ENCODE results near the gene FZD2.

FZD2 gene

DNA sequence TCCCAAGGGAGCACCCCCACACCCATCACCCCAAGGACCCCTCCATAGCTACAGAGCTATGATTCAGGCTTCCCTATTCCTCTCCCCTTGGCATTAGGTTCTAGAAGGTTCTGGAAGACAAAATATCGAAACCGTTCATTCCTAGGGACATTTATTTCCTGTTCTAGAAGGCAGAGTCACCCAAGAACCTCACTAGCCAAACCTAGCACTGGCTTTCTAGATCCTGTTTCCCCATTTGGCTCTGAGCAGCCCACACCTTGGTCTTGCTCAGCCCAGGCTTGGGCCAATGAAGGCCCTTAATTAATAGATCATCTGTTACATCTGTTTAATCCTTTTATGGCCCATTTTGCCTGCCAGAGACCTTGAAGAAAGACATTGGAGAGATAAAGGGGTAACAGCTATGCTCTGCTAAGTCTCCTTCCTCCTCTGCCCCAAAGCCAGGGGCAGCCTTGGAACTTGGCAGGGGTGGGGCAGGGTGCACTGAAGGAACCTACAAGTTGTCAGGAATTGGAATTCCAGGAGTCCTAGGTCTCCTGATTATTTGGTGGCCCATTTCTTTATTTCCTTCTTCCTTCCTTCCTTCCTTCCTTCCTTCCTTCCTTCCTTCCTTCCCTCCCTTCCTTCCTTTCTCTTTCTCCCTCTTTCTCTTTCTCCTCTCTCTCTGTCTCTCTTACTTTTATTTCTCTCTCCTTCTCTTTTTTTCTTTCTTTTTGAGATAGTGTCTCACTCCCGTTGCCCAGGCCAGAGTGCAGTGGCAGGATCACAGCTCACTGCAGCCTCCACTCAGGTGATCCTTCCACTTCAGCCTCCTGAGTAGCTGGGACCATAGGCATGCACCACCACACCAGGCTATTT lies 8.7 kb upstream of the FZD2 start:
- H3K27ac ChIP-seq: no peak overlapping the region
- TF ChIP-seq ZFX (IDR thresholded peaks at IDR 0.05; ENCODE audit: borderline replicate concordance): no peak
- TF ChIP-seq, protein P1, sequence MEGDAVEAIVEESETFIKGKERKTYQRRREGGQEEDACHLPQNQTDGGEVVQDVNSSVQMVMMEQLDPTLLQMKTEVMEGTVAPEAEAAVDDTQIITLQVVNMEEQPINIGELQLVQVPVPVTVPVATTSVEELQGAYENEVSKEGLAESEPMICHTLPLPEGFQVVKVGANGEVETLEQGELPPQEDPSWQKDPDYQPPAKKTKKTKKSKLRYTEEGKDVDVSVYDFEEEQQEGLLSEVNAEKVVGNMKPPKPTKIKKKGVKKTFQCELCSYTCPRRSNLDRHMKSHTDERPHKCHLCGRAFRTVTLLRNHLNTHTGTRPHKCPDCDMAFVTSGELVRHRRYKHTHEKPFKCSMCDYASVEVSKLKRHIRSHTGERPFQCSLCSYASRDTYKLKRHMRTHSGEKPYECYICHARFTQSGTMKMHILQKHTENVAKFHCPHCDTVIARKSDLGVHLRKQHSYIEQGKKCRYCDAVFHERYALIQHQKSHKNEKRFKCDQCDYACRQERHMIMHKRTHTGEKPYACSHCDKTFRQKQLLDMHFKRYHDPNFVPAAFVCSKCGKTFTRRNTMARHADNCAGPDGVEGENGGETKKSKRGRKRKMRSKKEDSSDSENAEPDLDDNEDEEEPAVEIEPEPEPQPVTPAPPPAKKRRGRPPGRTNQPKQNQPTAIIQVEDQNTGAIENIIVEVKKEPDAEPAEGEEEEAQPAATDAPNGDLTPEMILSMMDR (IDR thresholded peaks at IDR 0.05): no peak

DNA sequence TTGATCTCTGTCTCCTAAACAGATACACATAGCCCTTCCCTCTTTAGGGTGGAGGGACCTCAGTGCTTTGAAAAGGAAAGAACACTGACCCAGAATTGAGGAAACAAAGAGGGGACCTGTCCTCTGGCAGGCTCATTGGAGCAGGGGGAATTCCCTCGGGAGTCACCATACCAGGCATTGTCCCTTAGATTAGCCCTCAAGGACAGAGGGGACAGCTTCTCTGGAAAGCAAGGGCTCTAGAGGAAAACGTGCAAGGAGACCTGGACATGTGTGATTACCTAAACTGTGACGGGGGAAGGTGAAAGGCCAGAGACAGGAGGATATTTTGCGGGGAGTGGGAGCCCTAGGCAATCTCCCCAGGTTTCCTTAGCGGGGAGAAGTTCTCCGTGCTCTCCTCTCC lies 7.6 kb upstream of the FZD2 start:
- TF ChIP-seq, protein P1 (IDR thresholded peaks at IDR 0.05): no peak
- TF ChIP-seq ZFX (IDR thresholded peaks at IDR 0.05; ENCODE audit: borderline replicate concordance): no peak
- no peak overlapping the region for H3K27ac ChIP-seq

DNA sequence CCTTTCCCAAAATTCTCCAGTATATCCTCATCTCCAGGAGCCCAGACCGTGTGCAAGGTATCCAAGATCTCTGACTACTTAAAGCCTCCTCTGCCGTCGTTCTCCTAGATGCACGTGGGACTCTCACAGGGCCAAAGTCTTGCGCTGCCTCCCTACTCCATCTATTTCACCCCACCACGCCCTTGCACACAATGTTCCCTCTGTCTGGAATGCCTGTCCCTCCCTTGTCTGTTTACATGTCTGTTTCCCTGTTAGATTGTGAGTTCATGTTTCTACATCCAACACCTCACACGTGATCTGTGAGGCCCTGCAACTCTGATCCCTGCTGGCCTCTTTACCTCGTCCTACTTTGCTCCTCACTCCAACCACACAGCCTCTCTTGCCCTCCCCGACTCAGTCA lies 4.9 kb upstream of the FZD2 start:
- no peak overlapping the region for H3K27ac ChIP-seq
- TF ChIP-seq ZFX (IDR thresholded peaks at IDR 0.05; ENCODE audit: borderline replicate concordance): no peak
- TF ChIP-seq, protein P1 (IDR thresholded peaks at IDR 0.05): no peak

DNA sequence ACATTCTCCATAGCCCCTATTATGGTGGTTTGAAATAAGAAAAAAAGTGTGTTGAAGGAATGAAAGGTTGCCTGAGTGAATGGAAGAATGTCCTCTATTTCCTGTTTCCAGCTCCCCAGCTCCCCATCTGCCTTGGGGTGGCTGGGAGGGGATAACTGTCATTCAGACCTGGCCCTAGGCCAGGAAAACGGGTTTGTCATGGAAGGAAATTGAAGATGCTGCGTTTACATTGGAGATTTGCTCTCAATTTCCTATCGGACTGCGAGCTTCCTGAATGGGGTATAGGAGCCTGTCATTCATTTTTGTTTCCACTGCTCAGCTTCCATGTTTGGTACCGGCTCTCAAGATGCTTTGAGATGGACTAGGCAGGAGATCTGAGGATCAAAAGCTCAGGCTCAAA lies 2.2 kb upstream of the FZD2 start:
- H3K27ac ChIP-seq: no peak overlapping the region
- TF ChIP-seq, protein P1 (IDR thresholded peaks at IDR 0.05): no peak
- no peak for TF ChIP-seq ZFX (IDR thresholded peaks at IDR 0.05; ENCODE audit: borderline replicate concordance)

DNA sequence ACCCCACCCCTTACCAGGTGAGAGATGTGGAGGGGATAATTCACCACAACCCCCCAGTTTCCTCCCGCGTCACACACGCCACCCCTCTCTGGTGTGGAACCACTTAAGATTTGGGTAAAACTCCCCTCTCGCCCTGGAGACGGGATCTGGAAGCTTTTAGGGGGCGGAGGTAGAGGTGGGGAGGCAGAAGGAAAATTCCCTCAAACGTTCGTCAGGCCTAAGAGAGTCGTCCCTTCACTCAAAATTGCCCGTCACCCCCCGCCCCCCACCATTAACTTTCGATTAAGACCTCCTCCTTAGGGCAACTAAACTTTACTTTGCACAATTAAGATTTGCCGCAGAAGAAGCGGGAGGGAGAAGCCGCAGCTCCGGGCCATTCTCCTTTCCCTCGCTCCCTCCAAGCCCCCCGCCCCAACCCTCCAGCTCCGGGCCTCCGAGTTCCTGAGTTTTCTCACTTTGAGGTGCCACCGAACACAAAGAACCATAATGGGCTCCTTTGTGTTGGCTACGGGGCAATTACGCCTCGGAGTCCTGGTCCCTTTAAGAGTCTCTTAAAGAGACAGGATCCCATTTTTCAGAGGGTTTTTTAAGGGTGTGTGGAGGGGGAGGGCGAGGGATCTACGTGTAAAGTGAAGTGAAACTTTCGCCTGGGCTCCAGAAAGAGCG lies 985 bp upstream of the FZD2 start:
- H3K27ac ChIP-seq: no peak overlapping the region
- TF ChIP-seq ZFX (IDR thresholded peaks at IDR 0.05; ENCODE audit: borderline replicate concordance): no peak
- TF ChIP-seq, protein P1 (IDR thresholded peaks at IDR 0.05): no peak

DNA sequence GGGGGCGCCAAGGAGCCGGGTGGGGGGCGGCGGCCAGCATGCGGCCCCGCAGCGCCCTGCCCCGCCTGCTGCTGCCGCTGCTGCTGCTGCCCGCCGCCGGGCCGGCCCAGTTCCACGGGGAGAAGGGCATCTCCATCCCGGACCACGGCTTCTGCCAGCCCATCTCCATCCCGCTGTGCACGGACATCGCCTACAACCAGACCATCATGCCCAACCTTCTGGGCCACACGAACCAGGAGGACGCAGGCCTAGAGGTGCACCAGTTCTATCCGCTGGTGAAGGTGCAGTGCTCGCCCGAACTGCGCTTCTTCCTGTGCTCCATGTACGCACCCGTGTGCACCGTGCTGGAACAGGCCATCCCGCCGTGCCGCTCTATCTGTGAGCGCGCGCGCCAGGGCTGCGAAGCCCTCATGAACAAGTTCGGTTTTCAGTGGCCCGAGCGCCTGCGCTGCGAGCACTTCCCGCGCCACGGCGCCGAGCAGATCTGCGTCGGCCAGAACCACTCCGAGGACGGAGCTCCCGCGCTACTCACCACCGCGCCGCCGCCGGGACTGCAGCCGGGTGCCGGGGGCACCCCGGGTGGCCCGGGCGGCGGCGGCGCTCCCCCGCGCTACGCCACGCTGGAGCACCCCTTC lies 484 bp downstream of the FZD2 start:
- TF ChIP-seq, protein P1 (IDR thresholded peaks at IDR 0.05): no peak
- H3K27ac ChIP-seq: no peak overlapping the region

DNA sequence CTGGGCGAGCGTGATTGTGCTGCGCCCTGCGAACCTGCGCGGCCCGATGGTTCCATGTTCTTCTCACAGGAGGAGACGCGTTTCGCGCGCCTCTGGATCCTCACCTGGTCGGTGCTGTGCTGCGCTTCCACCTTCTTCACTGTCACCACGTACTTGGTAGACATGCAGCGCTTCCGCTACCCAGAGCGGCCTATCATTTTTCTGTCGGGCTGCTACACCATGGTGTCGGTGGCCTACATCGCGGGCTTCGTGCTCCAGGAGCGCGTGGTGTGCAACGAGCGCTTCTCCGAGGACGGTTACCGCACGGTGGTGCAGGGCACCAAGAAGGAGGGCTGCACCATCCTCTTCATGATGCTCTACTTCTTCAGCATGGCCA lies 1.0 kb downstream of the FZD2 start:
- H3K27ac ChIP-seq: no peak overlapping the region
- TF ChIP-seq, protein P1 (IDR thresholded peaks at IDR 0.05): no peak
- TF ChIP-seq ZFX (IDR thresholded peaks at IDR 0.05; ENCODE audit: borderline replicate concordance): no peak

Data from 22Rv1 (cell line).